GM21390 (cell line): ENCODE measurements around the gene PALLD.
"Not testable (repeated sequence)": the region's sequence is repeated elsewhere in the genome, so short reads cannot be mapped to it uniquely, and the experiment has no call there.

Experiments used
- ATAC-seq: cut with Tn5 transposase; IDR thresholded peaks from one replicate; pipeline ENCODE4 v1.9.1; 2021; ENCODE audit not compliant: unreplicated experiment

PALLD gene

GRCh38 chr4:168691631-168692369 is 194.9 kb downstream of the PALLD start:
- ATAC-seq, result no peak

DNA sequence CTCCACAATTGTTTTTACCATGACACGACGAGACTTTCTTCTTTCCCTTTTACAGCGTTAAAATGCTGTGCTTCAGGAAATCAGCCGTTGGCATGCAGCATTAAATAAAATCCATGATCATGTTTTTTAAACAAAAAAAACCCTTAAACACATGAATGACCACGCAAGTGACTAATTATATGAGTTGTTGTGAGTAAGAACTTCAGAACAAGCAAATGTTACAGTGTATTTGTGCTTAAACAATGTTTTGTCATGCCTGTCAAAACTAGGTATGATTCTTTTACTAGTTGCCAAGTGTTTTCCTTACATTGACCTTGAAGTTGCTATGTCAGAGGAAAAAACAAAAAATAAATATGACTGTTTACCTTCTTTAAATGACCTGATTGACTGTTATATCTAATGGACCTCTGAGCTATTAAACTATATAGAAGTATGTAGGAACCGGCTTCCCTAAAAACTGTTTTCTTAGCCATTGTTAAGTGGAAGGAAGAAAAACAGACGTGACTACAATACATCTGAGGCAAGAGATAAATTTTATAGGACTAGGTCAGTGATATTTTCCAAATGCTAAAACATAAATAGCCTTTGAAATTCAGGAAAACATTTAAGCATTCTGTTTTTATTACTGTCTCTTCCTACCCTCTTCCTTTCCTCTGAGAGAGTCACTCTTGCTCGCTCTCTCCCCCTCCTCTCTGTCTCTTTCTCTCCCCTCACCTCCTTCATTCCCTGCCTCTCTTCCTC is 197.1 kb downstream of the PALLD start:
- no peak for ATAC-seq

- ATAC-seq, result no peak
These were observed 197.8 kb downstream of the PALLD start for GRCh38 chr4:168694667-168695066.

DNA sequence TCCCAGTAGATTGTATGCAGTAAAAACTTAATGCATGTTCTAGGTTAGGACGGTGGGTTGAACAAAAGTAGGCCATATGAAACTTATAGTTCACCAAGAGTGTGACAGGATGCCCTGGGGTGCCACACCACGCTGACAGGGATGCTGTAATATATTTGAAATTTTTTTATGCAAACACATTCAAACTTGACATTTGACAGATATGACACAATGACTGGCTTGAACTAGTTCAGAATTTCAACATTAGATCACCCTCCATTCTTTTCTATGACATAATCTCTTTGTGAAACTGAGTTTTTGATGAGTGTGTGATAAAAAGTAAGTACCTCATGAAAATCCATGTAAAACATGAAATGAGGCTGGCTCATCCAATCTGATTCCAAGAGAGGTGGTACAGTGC is 198.4 kb downstream of the PALLD start:
- no peak for ATAC-seq

DNA sequence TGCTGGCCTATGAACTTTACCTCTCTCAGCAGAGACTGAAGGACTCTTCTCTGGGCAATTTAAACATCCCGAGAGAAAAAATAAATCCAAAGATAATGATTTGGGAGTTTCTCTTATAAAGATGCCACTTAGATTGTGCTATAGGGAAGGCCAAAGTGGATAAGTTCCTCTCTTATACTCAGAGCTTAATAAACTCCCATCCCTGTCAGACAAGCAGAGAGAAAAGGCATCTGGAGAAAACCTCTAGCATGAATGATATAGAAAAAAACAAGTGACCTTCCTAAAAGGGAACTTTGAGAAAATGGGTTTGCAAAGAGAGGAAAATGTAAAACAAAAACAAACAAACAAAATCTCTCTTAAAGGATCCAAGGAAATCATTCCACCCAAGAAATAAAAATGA is 199.4 kb downstream of the PALLD start:
- ATAC-seq, result no peak

- no peak for ATAC-seq
These were observed 200.0 kb downstream of the PALLD start for GRCh38 chr4:168696826-168697225.

DNA sequence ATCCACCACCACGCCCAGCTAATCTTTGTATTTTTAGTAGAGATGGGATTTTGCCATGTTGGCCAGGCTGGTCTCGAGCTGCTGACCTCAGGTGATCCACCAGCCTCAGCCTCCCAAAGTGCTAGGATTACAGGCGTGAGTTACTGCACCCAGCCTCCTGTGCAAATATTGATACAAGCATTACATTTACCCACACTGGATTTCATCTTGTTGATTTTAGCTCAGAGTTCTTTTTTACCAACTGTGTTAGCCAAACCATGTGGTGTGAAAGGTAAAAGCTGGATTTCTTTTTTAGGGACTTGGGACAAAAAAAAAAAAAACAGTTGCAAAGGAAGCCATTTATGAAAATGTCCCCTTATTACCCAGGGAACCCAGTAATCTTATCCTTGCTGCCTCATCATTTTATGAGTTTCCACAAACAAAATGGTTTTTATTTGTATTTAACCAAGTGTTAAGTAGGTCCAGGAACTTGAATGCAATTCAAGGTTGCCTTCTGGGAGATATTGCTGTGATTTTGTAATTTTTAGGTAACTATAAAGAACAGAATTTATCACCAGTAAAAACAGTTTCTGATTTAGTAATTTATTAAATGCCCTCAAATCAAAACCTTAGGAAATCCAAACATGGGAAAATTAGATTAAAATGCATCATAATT is 202.5 kb downstream of the PALLD start:
- ATAC-seq, result no peak

DNA sequence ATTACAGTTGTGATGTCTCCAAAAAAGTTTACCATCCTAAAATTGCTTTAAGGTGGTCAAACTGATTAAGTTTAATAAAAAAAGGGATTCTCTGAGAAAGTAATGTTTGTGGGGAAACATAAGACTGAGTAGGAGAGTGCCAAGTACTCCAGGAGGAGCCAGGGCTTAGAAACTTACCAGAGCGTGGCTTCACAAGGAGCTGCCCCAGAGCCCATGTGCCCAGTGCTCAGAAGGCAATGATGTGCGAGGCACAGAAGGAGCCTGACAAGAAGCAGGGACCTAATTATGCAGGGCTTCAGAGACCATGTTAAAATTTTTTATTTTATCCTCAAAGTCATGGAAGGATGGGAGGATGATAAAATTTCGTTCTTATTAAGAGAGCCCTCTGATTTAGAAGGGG is 204.2 kb downstream of the PALLD start:
- ATAC-seq, result no peak

- ATAC-seq, result not testable (repeated sequence)
These were observed 205.8 kb downstream of the PALLD start for GRCh38 chr4:168702581-168703087.

- ATAC-seq, result no peak
These were observed 208.3 kb downstream of the PALLD start for GRCh38 chr4:168705121-168705520.

DNA sequence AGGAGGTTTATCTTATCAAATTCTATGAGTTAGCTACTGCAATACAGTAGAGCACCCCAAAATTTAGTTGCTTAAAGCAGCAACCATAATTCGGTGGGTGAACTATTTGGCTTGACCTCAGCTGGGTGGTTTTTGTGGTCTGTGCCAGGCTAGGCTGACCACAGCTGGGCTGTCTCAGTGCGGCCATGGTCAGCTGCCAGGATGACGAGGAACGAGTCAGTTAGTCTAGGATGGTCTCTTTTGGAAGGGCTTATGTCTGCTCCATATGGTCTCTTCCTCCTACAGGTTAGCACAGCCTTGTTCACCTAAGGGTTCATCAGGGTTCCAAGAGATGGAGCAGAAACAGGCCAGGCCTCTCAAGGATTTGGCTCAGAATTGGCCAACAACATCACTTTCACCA is 210.4 kb downstream of the PALLD start:
- no peak for ATAC-seq

GRCh38 chr4:168708108-168708507 is 211.3 kb downstream of the PALLD start:
- ATAC-seq, result no peak

GRCh38 chr4:168710353-168710946 is 213.6 kb downstream of the PALLD start:
- no peak for ATAC-seq

DNA sequence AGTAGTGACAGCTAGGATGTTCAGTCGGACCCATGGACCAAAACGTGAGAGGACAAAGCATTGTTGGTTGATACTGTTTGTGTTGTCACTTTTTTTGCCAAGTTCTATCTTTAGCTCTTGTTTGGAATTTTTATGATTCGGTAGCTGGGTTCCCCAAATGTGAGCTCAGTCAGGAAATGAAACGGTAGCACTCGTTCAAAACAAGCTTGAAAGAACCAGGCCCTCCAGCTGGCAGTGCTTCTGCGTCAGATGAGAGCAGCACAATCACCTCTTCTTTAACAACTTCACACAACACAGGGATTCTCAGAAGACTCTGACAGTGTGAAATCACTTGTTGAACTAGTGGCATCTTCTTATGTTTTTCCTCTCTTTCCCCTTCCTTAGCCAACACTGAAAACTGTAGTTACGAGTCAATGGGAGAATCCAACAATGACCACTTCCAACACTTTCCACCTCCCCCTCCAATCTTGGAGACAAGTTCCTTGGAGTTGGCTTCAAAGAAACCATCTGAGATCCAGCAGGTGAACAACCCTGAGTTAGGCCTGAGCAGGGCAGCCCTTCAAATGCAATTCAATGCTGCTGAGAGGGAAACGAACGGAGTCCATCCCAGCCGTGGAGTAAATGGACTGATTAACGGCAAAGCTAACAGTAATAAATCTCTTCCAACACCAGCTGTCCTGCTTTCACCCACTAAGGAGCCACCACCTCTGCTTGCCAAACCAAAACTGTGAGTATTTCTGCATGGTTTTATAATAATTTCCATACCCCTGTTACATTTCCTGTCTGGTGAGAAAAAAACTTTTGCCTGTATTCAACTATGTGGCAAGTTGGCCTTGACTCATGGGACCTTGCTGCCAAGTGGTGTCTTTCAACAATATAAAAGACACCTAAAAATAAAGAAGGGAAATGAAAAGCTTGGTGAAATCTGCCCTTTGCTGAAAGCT is 214.6 kb downstream of the PALLD start:
- no peak for ATAC-seq

- ATAC-seq, result no peak
These were observed 215.6 kb downstream of the PALLD start for GRCh38 chr4:168712316-168712890.

- no peak for ATAC-seq
These were observed 216.4 kb downstream of the PALLD start for GRCh38 chr4:168713253-168713652.

DNA sequence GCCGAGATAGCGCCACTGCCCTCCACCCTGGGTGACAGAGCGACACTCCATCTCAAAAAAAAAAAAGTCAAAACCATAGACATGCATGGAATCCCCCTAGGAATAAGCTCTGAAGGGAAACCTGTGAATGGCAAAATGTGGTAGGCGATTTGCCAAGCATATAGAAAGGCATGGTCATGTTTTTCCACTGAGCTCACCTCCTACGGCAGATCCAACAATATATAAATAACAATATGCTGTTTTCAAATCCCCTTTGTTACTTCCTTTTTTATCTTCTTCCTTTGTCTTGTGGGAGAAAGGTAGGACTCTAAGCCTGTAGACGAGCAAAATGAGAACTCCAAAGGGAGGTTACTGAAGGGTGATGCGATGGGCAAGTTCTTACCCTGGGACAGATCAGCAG is 219.0 kb downstream of the PALLD start:
- ATAC-seq, result no peak

GRCh38 chr4:168716406-168717129 is 219.7 kb downstream of the PALLD start:
- no peak for ATAC-seq

DNA sequence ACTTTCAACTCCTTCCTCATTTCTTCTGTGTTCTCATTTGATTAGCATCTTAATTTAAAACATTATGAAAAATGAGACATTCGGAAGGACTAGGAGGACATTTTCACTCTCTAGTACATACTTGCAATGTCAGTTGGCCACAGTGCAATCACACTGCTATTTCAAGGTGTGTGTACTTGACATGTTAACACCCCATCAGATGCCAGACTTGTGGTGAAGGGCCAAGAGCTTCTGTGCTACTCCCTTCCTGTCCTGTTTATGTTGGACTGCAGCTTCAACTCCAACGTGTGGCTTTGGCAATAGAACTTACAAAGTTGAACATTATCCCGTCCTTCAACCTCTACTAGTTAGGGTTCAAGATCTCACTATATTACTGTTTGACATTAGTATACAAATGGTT is 221.0 kb downstream of the PALLD start:
- ATAC-seq, result no peak
